HepG2 (cell line): Measurements from ENCODE around the gene RIPOR3. TPM values are rescaled to one million over a fixed set of nuclear protein-coding genes. Genes with fewer than 3 reads are reported as not detected.

Experiments used
- ATAC-seq: fragments of 200-7000 bp; cut with Tn5 transposase; 3 replicates; pipeline ENCODE4 v1.9.1; 2020; ENCODE audit warnings: mild to moderate bottlenecking, moderate library complexity
- BruUV-seq: library from RNA; stranded (reverse); fragments of 400-500 nt; replicated peaks from 2 replicates; lab custom pipeline; 2021; lab: Mats Ljungman, UMichigan
- CTCF ChIA-PET: fragments of 300-600 bp; formaldehyde crosslinking; extraction: SDS; loops from one replicate; lab custom pipeline; 2021; ENCODE audit warnings: low total read pairs, inconsistent platforms, low intra/inter-chr PET ratio; lab: Yijun Ruan, JAX
- POLR2A ChIA-PET: fragments of 350-600 bp; sonication (Branson Sonifier 250); formaldehyde crosslinking; loops from one replicate; lab custom pipeline; 2020; ENCODE audit warnings: antibody characterized with exemption, inconsistent platforms; lab: Yijun Ruan, JAX
- DNase-seq: peaks from one replicate; pipeline ENCODE4 v3.0.0-alpha.2; 2015; ENCODE audit warnings: low spot score
- FAIRE-seq: peaks from 3 replicates; lab custom pipeline; 2011; peaks lifted over from hg19 to GRCh38; lab: Jason Lieb, UNC
- H2AFZ ChIP-seq: one replicate; pipeline ENCODE4 v1.6.1; 2011; ENCODE audit warnings: low read length, inconsistent platforms
- H3K27ac ChIP-seq: fragments of 300-600 bp; 3 replicates; pipeline ENCODE4 v1.8.0; 2011; ENCODE audit warnings: mixed run types, mild to moderate bottlenecking, mixed read lengths, low read length, inconsistent platforms; ENCODE audit not compliant: insufficient read depth; ENCODE audit errors: extremely low read length
- H3K27me3 ChIP-seq, 2 experiments: fragments of 200-600 bp in 1 of 2; 2 replicates in 1 of 2; 3 replicates in 1 of 2; pipeline versions ENCODE4 v1.6.0 to v1.8.0; 2011; ENCODE audit warnings: low read length in 2 of 2, mild to moderate bottlenecking in 2 of 2, moderate library complexity in 2 of 2, inconsistent platforms in 1 of 2; ENCODE audit not compliant: insufficient read depth in 2 of 2, control insufficient read depth in 1 of 2
- H3K36me3 ChIP-seq, 2 experiments: fragments of 200-600 bp in 1 of 2; replicated peaks in 1 of 2; 2 replicates in 1 of 2; 3 replicates in 1 of 2; pipeline versions ENCODE4 v1.5.1 to v1.8.0; 2011; ENCODE audit warnings: low read length in 2 of 2, inconsistent platforms in 1 of 2; ENCODE audit not compliant: insufficient read depth in 2 of 2, control insufficient read depth in 1 of 2
- H3K4me1 ChIP-seq: 2 replicates; pipeline ENCODE4 v1.5.1; 2012; ENCODE audit warnings: low read length, inconsistent platforms; ENCODE audit not compliant: insufficient read depth
- H3K4me2 ChIP-seq: 2 replicates; pipeline ENCODE4 v1.6.0; 2011; ENCODE audit warnings: low read depth, low read length, inconsistent platforms
- H3K4me3 ChIP-seq, 3 experiments: fragments of 200-600 bp in 1 of 3; sonication (generic), shearing (Covaris generic) in 1 of 3; replicated peaks in 1 of 3; 2 replicates each; pipeline ENCODE4 v1.5.1; 2011 to 2016; ENCODE audit warnings: low read length in 3 of 3, inconsistent platforms in 2 of 3, low read depth in 2 of 3, mild to moderate bottlenecking in 2 of 3, control low read depth in 1 of 3, mixed read lengths in 1 of 3; ENCODE audit not compliant: insufficient read depth in 1 of 3
- H3K79me2 ChIP-seq: one replicate; pipeline ENCODE4 v1.6.1; 2011; ENCODE audit warnings: low read length, inconsistent platforms; ENCODE audit not compliant: insufficient read depth
- H3K9ac ChIP-seq: 2 replicates; pipeline ENCODE4 v1.6.0; 2011; ENCODE audit warnings: mild to moderate bottlenecking, low read depth, low read length, inconsistent platforms; ENCODE audit not compliant: insufficient read depth
- H3K9me3 ChIP-seq: 2 replicates; pipeline ENCODE4 v1.5.1; 2012; ENCODE audit warnings: mild to moderate bottlenecking, low read length
- H4K20me1 ChIP-seq: 2 replicates; pipeline ENCODE4 v1.6.0; 2011; ENCODE audit warnings: inconsistent platforms, mild to moderate bottlenecking, low read length, moderate library complexity; ENCODE audit not compliant: insufficient read depth
- ATF7-NPFF ChIP-seq: sonication (generic); formaldehyde crosslinking; IDR thresholded peaks from 2 replicates; pipeline ENCODE4 v1.8.1; 2023; ENCODE audit warnings: mild to moderate bottlenecking, low read depth, missing genetic modification reagents, moderate library complexity
- KAT8 ChIP-seq: IDR thresholded peaks from 2 replicates; pipeline ENCODE4 v1.6.1; 2016; ENCODE audit warnings: missing genetic modification reagents, missing compliant biosample characterization
- MTF2 ChIP-seq: sonication (generic); formaldehyde crosslinking; IDR thresholded peaks from 2 replicates; pipeline ENCODE4 v1.5.0; 2020; ENCODE audit warnings: missing genetic modification reagents, borderline replicate concordance
- NBN ChIP-seq: fragments of 450-650 bp; conservative IDR thresholded peaks from 2 replicates; pipeline ENCODE4 v1.6.1; 2017
- PITX1 ChIP-seq: sonication (generic); formaldehyde crosslinking; IDR thresholded peaks from 2 replicates; pipeline ENCODE4 v1.5.1; 2020; ENCODE audit warnings: mild to moderate bottlenecking, missing genetic modification reagents
- ZNF777 ChIP-seq: sonication (generic); formaldehyde crosslinking; IDR thresholded peaks from 2 replicates; pipeline ENCODE4 v1.4.0; 2020; ENCODE audit warnings: missing genetic modification reagents
- WGBS: methylation state at CpG from one replicate; pipeline ENCODE4 v1.1.6; 2017; ENCODE audit warnings: low lambda C conversion rate; 5-methylcytosine and 5-hydroxymethylcytosine counted together
- in situ Hi-C: cut with HindIII; loops from 2 replicates; pipeline ENCODE4 v1.10.0; 2017; ENCODE audit warnings: low pct_unique_long_range_greater_than_20kb; ENCODE audit not compliant: extremely low pct_ligation_motif_present
- intact Hi-C: fragments of 100-400 bp; cut with micrococcal nuclease; formaldehyde crosslinking; loops from one replicate; pipeline ENCODE4 v1.10.0; 2022; ENCODE audit not compliant: unreplicated experiment
- polyA plus RNA-seq, 8 experiments: library from polyadenylated mRNA; depleted of rRNA in 3 of 8; stranded (reverse) in 7 of 8; unstranded in 1 of 8; fragments of >200 nt; fragmentation: Illumina TruSeq in 4 of 8; extraction: Trizol in 4 of 8; gene quantifications; 2 replicates each; pipeline versions ENCODE4 v1.2.1 to v1.2.3, GENCODE V29; 2011 to 2016; ENCODE audit warnings: low read depth in 4 of 8, missing spikeins in 1 of 8, mixed read lengths in 1 of 8; ENCODE audit not compliant: insufficient read depth in 1 of 8
- total RNA-seq, 5 experiments: library from RNA; depleted of rRNA; stranded (reverse); fragments of >200 nt; fragmentation: Illumina TruSeq; extraction: Trizol; gene quantifications; 2 replicates each; pipeline ENCODE4 v1.2.3, GENCODE V29; 2016; ENCODE audit warnings: low read depth in 1 of 5
- TF ChIP-seq, protein P1 (sequence below): sonication (generic); formaldehyde crosslinking; IDR thresholded peaks from 2 replicates; pipeline ENCODE4 v1.8.0; 2023; ENCODE audit warnings: mild to moderate bottlenecking, missing genetic modification reagents
- TF ChIP-seq, protein P2 (sequence below): sonication (generic); formaldehyde crosslinking; conservative IDR thresholded peaks from 2 replicates; pipeline ENCODE4 v1.4.0; 2020; ENCODE audit warnings: missing genetic modification reagents

RIPOR3 gene
- total and polyA plus RNA-seq, 2 of the 13 experiments (the other 11 are each of a cell fraction or from before 2014, with no cell fraction given), result 0.18 TPM; not detected in 1

DNA sequence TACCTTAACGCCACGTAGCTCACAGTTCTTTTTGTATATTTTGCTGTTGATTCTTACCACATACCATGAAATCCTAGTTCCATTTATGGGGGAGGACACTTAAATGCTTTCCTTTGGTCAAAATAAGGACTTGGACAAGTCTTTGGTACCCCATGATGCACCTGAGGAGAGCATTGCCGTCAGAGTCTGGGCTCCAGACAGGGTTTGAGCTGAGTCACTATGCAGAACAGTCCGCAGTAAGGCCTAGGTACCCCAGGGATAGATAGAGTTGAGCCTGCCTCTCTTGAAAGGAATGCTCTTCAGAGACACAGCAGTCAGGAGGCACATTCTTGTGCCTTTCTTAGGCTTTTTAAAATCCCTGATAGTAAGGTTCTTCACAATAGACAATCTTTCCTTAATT is 46.0 kb upstream of the RIPOR3 start:
- H2AFZ ChIP-seq, result no peak overlapping the region
- intact Hi-C loops, result no loop called here
- ATAC-seq (no peak; the same call in 2 of the 3 replicates), FAIRE-seq (no peak), DNase-seq (no peak)
- no peak overlapping the region for H3K27ac ChIP-seq
- peaks cover 98% of the 10 kb centered on the region for H3K4me1 ChIP-seq
- peaks cover 87% of the 10 kb centered on the region for H3K79me2 ChIP-seq
- no peaks in the 10 kb centered on the region; a peak in 1 of 5 replicates for H3K27me3 ChIP-seq
- TF ChIP-seq PITX1 (CRISPR knock-in tag), result no peak
- TF ChIP-seq, protein P1, sequence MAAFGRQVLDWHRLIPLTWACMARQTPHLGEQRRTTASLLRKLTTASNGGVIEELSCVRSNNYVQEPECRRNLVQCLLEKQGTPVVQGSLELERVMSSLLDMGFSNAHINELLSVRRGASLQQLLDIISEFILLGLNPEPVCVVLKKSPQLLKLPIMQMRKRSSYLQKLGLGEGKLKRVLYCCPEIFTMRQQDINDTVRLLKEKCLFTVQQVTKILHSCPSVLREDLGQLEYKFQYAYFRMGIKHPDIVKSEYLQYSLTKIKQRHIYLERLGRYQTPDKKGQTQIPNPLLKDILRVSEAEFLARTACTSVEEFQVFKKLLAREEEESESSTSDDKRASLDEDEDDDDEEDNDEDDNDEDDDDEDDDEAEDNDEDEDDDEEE (CRISPR knock-in tag), result no peak
- no peak for TF ChIP-seq ZNF777
- TF ChIP-seq KAT8, result no peak
- no peak for TF ChIP-seq ATF7-NPFF (CRISPR knock-in tag)
- TF ChIP-seq NBN, result no peak
- TF ChIP-seq, protein P2, sequence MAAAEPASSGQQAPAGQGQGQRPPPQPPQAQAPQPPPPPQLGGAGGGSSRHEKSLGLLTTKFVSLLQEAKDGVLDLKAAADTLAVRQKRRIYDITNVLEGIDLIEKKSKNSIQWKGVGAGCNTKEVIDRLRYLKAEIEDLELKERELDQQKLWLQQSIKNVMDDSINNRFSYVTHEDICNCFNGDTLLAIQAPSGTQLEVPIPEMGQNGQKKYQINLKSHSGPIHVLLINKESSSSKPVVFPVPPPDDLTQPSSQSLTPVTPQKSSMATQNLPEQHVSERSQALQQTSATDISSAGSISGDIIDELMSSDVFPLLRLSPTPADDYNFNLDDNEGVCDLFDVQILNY (CRISPR knock-in tag), result no peak
- TF ChIP-seq MTF2 (CRISPR knock-in tag), result no peak
- H3K4me2 ChIP-seq, result no peak overlapping the region
- ChIA-PET CTCF (no interaction called here), POLR2A (interaction anchor here (1.2 kb wide), 1 partner anchor 9 kb away, joined by 3 read pairs; no protein-coding TSS in a partner anchor)
- peaks cover 3 to 19% of the 10 kb centered on the region in 2 experiments for H3K36me3 ChIP-seq
- no peak overlapping the region for H3K4me3 ChIP-seq
- in situ Hi-C loops, result loop anchor here (25.0 kb wide), 1 partner anchor 100 kb away; no protein-coding TSS in a partner anchor
- peaks cover 16% of the 10 kb centered on the region for H4K20me1 ChIP-seq
- WGBS, result 90% methylated on average over 4 of the region's 4 CpGs
- H3K9ac ChIP-seq, result no peak overlapping the region
- H3K9me3 ChIP-seq, result no peaks in the 10 kb centered on the region
- BruUV-seq, result no TSS peak
